LoVo (cell line): Measurements from ENCODE around the gene SLC9A9.
"Not testable (repeated sequence)": the region's sequence is repeated elsewhere in the genome, so short reads cannot be mapped to it uniquely, and the experiment has no call there.

Experiments
- DNase-seq: peaks from one replicate; pipeline ENCODE4 v3.0.0-alpha.2; 2016; ENCODE audit warnings: low spot score

Gene SLC9A9

DNA sequence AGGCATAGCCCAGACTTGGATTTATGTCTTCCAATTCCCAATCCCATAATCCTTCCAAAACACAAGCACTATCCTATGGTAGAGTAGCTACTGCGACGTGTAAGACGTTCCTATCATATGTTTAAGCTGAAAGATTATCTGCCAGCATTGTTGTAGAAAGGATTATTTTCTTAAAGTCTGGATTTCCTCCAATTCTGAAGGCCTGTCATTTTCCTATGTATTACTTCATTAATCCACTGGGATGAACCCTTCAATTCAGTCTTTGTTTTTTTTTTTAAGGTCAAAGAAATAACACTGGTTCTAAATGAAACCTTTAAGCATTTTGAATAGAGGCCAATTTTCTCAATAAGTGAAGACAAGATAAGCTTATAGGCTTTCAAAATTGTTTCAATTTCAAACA is 289.0 kb downstream of the SLC9A9 start:
- no peak for DNase-seq

DNA sequence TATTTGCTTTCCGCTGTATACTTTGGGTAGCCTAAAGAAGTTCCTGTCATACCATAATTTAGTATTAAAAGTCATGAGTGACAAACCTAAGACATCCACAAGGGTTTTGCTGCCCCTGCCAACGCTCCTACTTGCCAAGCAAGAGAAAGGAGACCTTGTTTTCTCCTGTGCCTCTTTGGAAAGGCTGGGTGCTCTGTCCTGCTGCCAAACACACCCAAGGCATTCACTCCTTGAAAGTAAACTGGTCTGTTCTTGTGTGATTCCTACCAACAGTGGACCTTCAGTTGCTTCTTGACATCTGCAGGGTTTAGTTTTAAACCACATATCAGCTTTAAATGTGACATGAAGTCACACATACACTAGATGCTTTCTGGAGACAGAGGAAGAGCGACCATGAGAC is 295.4 kb downstream of the SLC9A9 start:
- no peak for DNase-seq

DNA sequence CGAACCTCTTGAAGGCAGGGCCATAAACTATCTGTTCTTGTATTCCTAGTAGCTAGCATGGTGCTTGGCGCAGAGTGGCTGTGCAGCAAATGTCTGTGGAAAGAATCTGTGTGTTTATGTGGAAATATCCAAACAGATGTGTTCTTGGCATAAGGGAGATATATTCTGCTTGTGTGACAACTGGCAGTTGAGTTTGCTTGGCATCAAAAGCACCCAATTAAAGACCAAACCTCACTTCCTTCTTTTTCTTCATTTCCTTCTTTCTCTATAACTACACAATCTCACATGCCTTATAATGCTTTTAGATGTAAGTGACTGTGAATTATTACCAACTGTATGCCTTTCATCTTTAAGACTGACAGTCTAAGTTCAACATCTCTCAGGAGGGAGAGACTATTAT is 296.5 kb downstream of the SLC9A9 start:
- DNase-seq = no peak

GRCh38 chr3:143548861-143549497 is 299.3 kb downstream of the SLC9A9 start:
- no peak for DNase-seq

DNA sequence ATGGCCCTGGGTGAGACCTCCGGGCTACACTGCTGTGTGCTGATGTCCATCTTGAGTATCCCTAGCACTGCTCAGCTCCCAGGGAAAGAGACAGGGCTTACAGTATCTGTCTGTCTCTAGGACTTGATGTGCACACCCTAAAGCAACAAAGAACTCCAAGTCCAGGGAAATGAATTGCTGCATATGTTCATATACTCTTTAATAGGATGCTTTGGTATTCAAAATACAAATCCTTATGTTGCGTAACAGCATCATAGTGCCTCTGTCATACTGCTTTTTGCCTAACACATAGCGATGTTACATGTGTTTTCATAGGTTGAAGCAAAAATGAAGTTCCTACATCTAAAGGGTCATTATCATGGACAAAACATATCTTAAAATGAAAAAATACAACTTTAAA is 299.9 kb downstream of the SLC9A9 start:
- no peak for DNase-seq

DNA sequence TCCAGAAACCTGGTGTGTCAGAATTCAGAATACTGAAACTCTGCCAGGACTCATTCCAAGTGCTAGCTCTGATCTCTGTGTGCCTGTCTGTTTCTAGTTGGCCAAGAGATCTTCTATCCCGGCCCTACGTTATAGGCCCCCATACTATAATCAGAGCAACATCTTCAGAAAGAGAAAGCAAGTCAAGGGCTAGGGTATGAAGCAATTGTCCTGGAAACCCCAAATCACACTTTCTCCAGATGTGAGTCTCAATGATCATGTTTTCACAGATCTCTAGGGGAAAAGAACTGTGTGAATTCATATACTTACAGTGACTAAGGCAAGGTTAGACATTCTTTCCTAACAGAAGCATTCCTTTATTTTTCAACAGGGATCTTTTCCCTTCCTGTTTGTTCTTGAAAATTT is 309.7 kb downstream of the SLC9A9 start:
- DNase-seq = no peak

- DNase-seq = no peak
Measured at GRCh38 chr3:143538061-143538460, 310.2 kb downstream of the SLC9A9 start.

DNA sequence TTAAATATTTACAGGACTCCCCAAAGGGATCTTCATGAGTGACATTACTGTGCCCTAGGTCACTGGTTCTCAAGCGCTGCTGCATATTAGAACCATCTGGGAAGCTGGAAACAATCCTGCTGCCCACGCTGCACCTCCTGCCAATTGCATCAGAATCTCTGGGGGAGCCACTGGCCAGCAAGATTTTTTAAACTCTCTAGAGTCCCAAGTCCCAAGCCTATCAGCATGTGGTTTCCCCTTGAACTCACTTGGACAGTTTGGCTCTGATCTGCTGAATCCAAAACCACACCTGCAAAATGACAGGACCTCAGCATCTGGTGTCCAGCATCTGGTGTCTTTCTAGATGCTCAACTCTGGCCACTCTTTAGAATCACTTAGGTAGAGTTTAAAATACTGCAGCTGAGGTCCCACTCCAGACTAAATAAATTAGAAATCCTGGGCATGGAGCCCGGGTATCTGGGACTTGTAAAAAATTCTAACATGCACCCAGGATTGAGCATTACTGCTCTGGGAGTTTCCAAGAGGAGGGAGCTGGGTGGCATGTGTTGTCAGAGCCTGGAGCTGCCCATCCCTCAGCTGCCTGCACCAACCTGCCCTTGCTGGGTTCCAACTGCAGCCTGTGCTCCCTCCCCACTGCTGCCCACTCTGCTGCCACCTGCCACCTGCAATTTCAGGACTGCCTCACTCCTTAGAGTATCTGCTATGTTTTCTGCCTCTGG is 311.3 kb downstream of the SLC9A9 start:
- DNase-seq = no peak

- DNase-seq = no peak
Measured at GRCh38 chr3:143535994-143536784, 312.1 kb downstream of the SLC9A9 start.

- no peak for DNase-seq
Measured at GRCh38 chr3:143533391-143533790, 314.9 kb downstream of the SLC9A9 start.

GRCh38 chr3:143532091-143532490 is 316.2 kb downstream of the SLC9A9 start:
- DNase-seq = no peak

DNA sequence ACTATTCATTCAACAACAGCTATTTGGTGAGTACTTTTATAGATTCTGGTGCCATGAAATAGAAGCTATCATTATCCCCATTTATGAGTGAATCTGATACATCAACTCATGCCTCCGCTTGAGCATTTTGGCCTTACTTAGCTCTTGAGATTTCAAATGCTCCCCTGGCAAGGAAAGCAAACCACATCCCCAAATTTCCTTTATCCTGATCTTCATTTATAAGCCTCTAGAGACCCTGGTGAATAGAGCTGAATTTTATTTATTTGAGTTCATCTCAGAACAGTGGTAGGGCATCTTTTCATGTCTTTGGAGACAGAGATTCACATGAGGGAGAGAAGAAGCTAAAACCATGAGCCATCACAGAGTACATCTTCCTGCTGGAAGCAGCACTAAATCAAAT is 317.2 kb downstream of the SLC9A9 start:
- no peak for DNase-seq

- no peak for DNase-seq
Measured at GRCh38 chr3:143529798-143530197, 318.5 kb downstream of the SLC9A9 start.

- no peak for DNase-seq
Measured at GRCh38 chr3:143529018-143529478, 319.2 kb downstream of the SLC9A9 start.

DNA sequence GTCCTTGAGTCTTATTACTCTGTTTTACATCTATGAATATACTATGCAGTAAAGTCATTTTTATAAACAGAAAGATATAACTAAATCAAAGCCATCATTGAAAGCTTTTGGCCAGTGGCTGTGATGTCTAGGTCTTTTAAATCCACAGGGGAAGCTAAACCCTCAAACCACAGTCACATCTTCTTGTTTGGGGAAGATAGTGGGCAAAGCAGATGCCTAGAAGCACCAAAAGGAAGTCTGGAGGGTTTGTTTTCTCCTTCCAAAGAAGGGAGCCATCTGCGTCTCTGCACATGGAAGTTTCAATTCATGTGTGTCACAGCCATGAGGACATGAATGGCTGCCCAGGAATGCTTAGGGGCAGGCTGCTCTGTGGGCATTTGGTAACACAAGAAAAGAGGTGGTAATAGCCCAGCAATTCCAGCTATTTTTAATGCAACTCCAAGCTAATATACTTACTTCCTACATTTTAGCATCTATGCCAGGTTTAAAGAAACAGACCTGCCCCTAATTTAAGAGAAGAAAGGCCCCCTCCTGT is 322.2 kb downstream of the SLC9A9 start:
- no peak for DNase-seq

DNA sequence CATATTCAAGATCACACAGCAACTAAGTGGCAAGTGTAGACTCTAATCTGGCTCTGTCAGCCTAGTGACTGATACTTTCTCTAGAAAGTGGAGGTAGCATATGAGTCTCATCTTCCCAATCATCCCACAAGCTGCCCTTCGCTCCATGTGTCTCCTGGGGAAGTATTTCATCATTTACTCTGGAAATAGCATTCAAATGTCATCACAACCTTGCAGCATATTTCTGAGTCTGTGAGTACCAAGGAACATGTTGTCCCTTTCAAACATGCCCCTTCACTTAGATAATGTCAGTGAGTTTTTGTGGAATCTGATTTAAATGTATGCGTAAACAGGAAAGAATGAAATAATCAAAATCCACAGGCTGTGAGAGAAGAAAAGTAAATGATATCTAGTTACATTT is 322.9 kb downstream of the SLC9A9 start:
- DNase-seq = no peak

DNA sequence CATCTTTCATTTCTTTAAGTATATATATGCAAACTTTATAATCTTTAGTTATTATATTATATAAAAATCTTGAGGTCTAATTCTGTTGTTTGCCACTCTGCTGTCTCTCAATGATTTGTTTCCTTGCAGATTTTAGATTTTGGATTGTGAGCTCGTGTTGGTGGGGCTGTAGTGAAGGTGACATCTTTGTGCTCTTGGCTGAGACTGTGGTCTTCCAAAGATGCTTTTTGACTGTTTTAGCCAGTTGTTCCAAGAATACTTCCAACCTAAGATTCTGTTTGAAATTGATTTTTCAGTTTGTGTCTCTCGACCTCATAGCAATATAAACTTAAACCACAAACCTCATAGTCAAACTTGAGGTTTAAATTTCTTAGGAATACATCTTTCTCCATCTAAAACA is 326.5 kb downstream of the SLC9A9 start:
- DNase-seq = no peak

DNA sequence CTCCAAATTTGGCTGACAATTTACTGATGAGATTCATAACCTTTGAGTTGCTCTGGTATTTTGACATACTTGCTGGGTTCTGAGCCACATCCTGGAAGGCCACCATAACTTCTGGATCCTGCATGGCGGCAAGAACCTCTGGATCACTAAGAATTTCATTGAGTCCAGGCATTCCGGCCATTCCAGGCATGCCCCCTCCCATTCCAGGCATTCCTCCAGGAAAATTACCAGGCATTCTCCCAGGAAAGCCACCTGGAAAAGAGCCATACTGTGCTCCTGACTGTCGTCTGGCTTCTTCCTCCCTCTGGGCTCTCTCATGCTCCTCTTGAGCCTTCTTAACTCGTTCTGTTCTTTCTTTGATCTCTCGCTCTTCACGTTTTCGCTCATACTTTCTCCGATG is 331.1 kb downstream of the SLC9A9 start:
- DNase-seq = not testable (repeated sequence)

DNA sequence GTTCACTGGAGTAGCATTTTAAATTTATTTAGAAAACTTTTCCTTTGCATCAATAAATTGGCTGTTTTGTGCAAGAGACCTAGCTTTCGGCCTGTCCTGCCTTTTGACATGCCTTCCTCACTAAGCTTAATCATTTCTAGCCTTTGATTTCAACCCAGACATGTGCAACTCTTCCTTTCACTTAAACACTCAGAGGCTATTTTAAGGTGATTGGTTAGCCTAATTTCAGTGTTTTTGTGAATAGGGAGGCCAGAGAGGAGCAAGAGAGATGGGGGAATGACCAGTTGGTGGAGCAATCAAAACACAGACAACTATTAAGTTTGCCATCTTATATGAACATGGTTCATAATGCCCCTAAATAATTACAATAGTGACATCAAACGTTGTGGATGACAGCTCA is 333.4 kb downstream of the SLC9A9 start:
- DNase-seq = no peak

DNA sequence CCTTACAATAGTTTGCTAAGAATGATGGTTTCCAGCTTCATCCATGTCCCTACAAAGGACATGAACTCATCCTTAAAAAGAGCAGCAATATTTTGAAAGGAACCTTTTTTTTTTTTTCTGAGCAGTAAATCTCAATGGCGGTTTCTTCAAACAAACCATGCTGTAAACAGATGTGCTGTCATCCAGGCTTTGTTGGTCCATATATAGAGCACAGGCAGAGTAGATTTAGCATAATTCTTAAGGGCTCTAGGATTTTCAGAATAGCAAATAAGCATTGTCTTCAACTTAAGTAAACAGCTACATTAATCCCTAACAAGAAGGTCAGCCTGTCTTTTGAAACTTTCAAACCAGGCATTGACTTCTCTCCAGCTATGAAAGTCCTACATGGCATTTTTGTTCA is 334.2 kb downstream of the SLC9A9 start:
- no peak for DNase-seq

DNA sequence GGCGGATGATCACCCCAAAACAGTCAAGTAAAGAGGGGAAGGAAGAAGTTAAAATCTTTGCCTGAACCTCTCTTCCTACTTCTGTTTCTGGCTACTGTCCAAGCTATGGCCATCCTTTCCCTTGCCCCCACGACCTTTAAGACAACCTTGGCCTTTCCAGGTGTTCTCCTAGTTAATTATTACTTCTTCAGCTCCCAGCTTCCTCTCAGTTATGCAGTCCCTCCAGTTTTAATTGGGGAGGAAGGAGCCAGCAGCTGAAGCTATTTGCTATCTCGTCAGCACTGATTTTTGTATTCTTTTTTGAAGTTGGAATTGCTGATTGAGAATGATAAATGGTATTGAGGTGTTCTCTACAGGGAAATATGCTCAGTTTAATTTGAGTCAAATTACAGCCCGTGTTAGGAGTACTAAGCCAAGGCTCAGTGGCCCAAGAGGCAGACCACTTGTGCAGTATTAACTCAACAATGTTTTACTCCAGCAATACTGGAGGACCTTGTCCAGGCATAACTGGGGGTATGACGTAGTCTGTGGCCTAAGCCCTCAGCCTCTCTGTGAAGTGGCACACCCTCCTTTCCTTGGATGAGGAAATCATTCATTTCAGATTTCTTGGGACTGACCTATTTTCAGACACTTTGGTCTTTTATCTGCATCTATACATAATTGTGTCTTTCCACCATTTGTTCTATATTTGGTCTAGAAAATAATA is 336.9 kb downstream of the SLC9A9 start:
- no peak for DNase-seq

DNA sequence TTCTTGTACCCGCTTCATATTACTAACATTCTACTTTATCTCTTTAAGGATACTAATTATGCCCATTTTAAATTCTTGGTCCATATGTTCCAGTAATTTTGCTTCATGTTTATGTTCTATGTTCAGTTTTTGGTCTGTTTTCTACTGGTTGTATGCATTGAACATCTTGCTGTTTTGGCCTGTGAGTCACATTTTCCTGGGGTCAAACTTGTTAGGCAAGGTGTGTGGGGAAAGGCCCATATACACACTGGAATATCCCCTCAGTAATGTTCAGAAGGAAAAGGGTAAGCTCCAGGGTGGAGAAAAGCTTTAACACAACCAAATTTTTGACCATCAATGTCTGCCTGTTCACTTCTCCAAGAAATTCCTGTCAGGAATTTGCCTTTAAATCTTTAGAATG is 337.7 kb downstream of the SLC9A9 start:
- no peak for DNase-seq
